HG03442 (cell line): ENCODE results near the gene SNX3.
"Not testable (repeated sequence)": the region's sequence is repeated elsewhere in the genome, so short reads cannot be mapped to it uniquely, and the experiment has no call there.

Experiments used
- ATAC-seq: cut with Tn5 transposase; IDR thresholded peaks from one replicate; pipeline ENCODE4 v1.9.1; 2021; ENCODE audit warnings: mild to moderate bottlenecking, moderate library complexity; ENCODE audit not compliant: unreplicated experiment

Gene SNX3

GRCh38 chr6:108263371-108263770 is 2.5 kb upstream of the SNX3 start:
- no peak for ATAC-seq

- peak; percentile 5 for ATAC-seq
Observed at GRCh38 chr6:108260126-108260808, 573 bp downstream of the SNX3 start.

- no peak for ATAC-seq
Observed at GRCh38 chr6:108254433-108255410, 6.1 kb downstream of the SNX3 start.

GRCh38 chr6:108253241-108253640 is 7.6 kb downstream of the SNX3 start:
- no peak for ATAC-seq

- ATAC-seq, result no peak
Observed at GRCh38 chr6:108252055-108252454, 8.8 kb downstream of the SNX3 start.

- no peak for ATAC-seq
Observed at GRCh38 chr6:108251252-108251651, 9.6 kb downstream of the SNX3 start.

- peak; percentile 41 for ATAC-seq
Observed at GRCh38 chr6:108250240-108250866, 10.5 kb downstream of the SNX3 start.

GRCh38 chr6:108247965-108248536 is 12.8 kb downstream of the SNX3 start:
- ATAC-seq, result no peak

- not testable (repeated sequence) for ATAC-seq
Observed at GRCh38 chr6:108245095-108245494, 15.7 kb downstream of the SNX3 start.

- no peak for ATAC-seq
Observed at GRCh38 chr6:108243836-108244235, 17.0 kb downstream of the SNX3 start.

GRCh38 chr6:108242721-108243120 is 18.1 kb downstream of the SNX3 start:
- no peak for ATAC-seq

GRCh38 chr6:108242259-108242658 is 18.6 kb downstream of the SNX3 start:
- ATAC-seq, result no peak

GRCh38 chr6:108238322-108238721 is 22.5 kb downstream of the SNX3 start:
- no peak for ATAC-seq

- no peak for ATAC-seq
Observed at GRCh38 chr6:108236791-108237190, 24.0 kb downstream of the SNX3 start.

- no peak for ATAC-seq
Observed at GRCh38 chr6:108235127-108235526, 25.7 kb downstream of the SNX3 start.

- no peak for ATAC-seq
Observed at GRCh38 chr6:108228416-108228815, 32.4 kb downstream of the SNX3 start.

GRCh38 chr6:108227290-108227689 is 33.5 kb downstream of the SNX3 start:
- ATAC-seq, result no peak

GRCh38 chr6:108222504-108222903 is 38.3 kb downstream of the SNX3 start:
- no peak for ATAC-seq

GRCh38 chr6:108222064-108222463 is 38.8 kb downstream of the SNX3 start:
- ATAC-seq, result no peak

GRCh38 chr6:108211671-108212070 is 49.2 kb downstream of the SNX3 start:
- ATAC-seq, result no peak

GRCh38 chr6:108210556-108210955 is 50.3 kb downstream of the SNX3 start:
- no peak for ATAC-seq
